LNCAP (cell line): Measurements from ENCODE around the gene CELF4.

ENCODE experiments used
- TF ChIP-seq, protein P1 (sequence below): fragments of 450-650 bp; IDR thresholded peaks from 2 replicates; pipeline ENCODE4 v1.5.1; 2017; ENCODE audit warnings: mild to moderate bottlenecking

Gene CELF4

DNA sequence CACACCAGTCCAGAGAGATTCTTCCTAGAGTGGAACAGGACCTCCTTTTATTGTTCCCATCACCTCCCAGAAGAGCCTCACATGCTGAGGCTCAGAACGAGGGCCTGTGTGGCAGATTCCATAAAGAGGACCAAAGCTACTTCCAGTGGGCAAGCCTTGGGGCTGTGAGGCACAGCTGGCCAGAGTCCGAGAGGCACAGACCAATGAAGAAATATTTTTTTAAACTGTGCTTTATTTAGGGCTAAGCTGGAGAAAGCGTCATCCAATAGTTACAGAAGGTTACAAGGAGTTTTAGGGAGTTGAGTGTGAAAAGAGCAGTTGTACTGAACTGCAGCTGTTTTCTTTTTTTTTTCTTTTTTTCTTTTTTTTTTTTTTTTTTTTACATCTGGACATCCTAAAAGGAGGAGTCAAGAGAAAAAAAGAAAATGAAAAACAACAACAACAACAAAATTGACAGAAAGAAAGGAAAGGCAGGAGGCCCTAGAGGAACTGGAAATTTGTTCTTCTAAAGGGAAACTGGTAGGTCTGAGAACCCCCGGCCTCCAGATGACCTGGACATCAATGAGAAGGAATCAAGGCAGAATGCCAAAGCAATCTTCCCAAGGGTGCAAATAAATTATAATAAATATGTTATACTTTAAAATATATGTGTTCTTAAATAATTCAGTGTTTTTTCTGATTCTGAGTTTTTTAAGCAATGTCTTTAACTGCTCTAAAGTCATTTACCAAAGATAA, 322.6 kb downstream of the CELF4 start:
- TF ChIP-seq, protein P1, sequence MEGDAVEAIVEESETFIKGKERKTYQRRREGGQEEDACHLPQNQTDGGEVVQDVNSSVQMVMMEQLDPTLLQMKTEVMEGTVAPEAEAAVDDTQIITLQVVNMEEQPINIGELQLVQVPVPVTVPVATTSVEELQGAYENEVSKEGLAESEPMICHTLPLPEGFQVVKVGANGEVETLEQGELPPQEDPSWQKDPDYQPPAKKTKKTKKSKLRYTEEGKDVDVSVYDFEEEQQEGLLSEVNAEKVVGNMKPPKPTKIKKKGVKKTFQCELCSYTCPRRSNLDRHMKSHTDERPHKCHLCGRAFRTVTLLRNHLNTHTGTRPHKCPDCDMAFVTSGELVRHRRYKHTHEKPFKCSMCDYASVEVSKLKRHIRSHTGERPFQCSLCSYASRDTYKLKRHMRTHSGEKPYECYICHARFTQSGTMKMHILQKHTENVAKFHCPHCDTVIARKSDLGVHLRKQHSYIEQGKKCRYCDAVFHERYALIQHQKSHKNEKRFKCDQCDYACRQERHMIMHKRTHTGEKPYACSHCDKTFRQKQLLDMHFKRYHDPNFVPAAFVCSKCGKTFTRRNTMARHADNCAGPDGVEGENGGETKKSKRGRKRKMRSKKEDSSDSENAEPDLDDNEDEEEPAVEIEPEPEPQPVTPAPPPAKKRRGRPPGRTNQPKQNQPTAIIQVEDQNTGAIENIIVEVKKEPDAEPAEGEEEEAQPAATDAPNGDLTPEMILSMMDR, result no peak

DNA sequence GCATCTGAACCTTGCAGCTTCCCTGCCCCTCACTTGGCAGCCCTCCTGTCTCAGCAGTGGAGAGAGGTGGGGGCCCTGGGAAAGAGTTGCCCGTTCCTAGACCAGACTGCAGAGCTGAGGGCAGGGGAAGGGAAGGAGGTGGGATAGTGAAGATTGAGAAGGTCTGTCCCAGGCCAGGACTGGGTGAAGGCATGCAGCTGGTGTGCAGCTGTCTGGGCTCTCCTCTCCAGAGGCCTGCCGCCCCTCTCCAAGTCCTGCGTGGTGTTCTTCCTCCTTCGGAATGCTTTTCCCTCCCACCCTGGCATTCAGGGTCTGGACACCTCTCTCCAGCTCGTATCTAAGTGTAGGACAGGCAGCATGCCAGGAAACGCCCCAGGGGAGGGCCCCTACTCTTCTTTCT, 323.5 kb downstream of the CELF4 start:
- TF ChIP-seq, protein P1, result no peak

DNA sequence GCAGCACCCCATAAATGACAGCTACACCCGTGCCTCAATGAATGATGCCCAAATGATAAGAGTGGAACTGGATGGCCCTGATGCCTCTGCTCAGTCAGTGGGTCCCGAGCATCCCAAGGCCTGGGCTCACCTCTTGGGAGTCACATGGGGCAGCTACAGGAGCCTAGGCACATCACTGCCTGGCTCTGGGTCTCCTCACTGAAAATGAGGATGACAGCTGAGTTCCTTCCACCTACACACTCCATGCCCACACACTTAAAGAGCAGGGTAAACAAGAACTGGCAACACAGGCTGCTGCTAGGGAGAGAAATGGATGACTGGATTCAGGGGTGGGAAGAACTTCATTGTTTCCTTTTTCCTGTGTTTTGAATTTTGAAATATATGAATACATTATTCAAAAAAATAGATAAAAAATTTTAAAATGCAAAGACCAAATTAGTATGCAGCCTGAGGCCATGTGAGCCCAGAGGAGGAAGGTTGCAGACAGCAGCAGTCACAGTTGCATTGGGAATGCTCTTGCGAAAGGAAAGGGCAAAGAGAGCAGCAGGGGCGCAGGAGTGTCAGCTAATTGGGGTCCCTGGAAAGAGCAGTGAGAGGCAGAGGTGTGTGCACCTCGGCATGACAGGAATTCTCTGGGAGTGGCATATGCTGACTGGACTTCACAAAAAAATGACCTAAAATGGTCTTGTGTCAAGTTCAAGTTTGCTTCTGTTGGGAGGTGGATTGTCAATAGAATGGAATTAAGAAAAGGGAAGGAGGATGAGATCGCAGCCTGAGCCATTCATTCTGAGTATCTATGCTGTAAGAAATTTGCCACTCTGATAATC, 327.1 kb downstream of the CELF4 start:
- TF ChIP-seq, protein P1, result no peak

DNA sequence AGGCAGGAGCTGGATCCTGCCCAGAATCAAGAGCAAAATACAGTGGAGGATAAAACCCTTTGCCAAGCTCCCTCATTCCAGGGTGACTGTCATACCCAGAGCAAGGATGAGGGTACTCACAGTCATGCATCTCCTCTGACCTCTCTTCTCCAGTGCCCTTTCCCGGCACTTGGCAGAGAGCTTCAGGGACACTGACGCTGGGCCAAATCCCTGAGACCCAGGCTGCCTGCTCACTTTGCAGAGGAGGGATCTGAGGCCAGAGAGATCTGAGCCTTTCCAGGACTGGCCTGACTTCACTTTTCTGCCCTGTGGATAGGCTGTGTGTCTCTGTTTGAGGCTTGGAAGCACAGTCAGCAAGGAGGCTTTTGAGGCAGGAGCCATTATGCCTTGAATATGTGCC, 330.0 kb downstream of the CELF4 start:
- TF ChIP-seq, protein P1, result no peak

DNA sequence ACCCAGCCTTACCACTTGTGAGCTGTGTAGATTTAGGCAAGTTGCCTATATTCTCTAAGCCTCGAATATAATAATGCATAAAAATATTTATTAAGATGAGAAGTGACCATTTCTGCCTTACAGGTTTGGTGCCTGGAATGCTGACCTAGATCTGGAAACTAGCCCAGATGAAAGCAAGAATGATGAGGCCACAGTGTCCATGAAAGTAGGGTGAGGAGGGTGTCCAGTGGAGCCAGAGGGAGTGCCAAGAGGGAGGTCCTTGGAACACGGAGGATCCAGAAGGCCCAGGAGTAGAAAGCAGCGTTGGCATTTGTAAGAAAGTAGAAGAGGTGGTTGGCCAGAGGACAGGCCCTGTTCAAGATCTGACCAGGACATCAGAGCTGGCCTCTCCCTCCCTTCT, 334.3 kb downstream of the CELF4 start:
- TF ChIP-seq, protein P1, result no peak

DNA sequence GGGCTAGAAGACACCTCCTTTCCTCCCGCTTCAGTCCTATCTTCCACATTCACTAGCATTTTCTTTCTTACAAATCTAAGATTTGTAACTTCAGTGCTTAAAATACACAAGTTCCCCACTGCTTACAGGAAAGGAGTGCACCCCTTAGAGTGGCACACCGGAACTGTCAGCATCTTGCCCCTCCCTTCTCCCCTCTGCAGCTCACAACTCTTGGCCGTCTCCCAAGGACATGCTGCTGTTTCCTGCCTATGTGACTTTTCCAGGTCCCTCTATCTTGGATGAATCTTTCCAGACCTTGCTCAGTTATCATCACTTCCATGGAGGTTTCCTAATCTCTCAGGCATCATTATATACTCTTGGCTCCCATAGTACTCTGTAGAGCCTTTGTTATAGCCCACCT, 334.8 kb downstream of the CELF4 start:
- TF ChIP-seq, protein P1, result no peak

DNA sequence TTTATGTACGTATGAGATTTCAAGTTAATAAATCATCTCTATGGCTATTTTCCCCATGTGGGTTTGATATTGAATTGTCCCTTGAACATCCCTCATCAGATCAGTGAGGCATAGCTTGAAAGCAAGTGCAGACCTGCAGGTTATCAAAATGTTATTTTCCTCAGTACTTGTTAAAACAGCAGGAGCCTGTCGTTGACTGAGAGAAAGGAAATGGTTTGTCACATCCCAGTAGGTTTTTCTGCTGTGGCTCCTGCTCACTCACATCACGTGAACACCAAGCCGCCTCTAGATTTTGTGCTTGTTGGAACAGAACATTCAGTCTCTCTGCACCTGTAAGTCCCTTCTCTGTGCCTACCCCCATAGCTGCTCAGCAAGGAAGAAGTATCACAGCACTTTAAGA, 340.3 kb downstream of the CELF4 start:
- TF ChIP-seq, protein P1, result no peak
